H1 (cell line): ENCODE results near the gene CTDP1. TPM values are rescaled to one million over a fixed set of nuclear protein-coding genes. Genes with fewer than 3 reads are reported as not detected.

Source experiments
- CTCF ChIA-PET: fragments of 300-600 bp; sonication (Branson Sonifier 250); formaldehyde crosslinking; loops from one replicate; lab custom pipeline; 2021; ENCODE audit not compliant: partially characterized antibody; lab: Charles Lee
- POLR2A ChIA-PET: fragments of 300-600 bp; sonication (Branson Sonifier 250); formaldehyde crosslinking; loops from one replicate; lab custom pipeline; 2021; ENCODE audit warnings: inconsistent platforms; ENCODE audit not compliant: partially characterized antibody; lab: Charles Lee
- DNase-seq, 2 experiments: peaks; one replicate each; pipeline versions ENCODE4 v3.0.0 to v3.0.0-alpha.2; 2010 to 2022; ENCODE audit warnings: low spot score in 2 of 2, low read depth in 1 of 2, mixed read lengths in 1 of 2
- FAIRE-seq: peaks from 2 replicates; lab custom pipeline; 2011; peaks lifted over from hg19 to GRCh38; lab: Jason Lieb, UNC
- H2AFZ ChIP-seq: 2 replicates; pipeline ENCODE4 v1.8.1; 2012; ENCODE audit warnings: low read length, inconsistent platforms
- H2AK5ac ChIP-seq: 2 replicates; pipeline ENCODE4 v1.6.1; 2013; ENCODE audit warnings: low read depth, low read length
- H2BK120ac ChIP-seq: replicated peaks from 2 replicates; pipeline ENCODE3; 2013; ENCODE audit warnings: low read depth, low read length, inconsistent platforms
- H2BK12ac ChIP-seq: 2 replicates; pipeline ENCODE4 v1.6.1; 2013; ENCODE audit warnings: low read depth, low read length
- H2BK15ac ChIP-seq: 2 replicates; pipeline ENCODE4 v1.6.1; 2013; ENCODE audit warnings: low read length
- H2BK20ac ChIP-seq: 2 replicates; pipeline ENCODE4 v1.6.1; 2013; ENCODE audit warnings: low read length
- H2BK5ac ChIP-seq: 2 replicates; pipeline ENCODE4 v1.6.1; 2013; ENCODE audit warnings: low read depth, low read length
- H3K14ac ChIP-seq: 2 replicates; pipeline ENCODE4 v1.6.1; 2013; ENCODE audit warnings: inconsistent platforms; ENCODE audit not compliant: insufficient read length
- H3K18ac ChIP-seq: 2 replicates; pipeline ENCODE4 v1.6.1; 2013; ENCODE audit warnings: low read length; ENCODE audit errors: extremely low read depth
- H3K23ac ChIP-seq: 2 replicates; pipeline ENCODE4 v1.6.1; 2013; ENCODE audit warnings: inconsistent platforms; ENCODE audit not compliant: insufficient read length
- H3K23me2 ChIP-seq: 2 replicates; pipeline ENCODE4 v1.6.1; 2013; ENCODE audit warnings: low read depth, low read length
- H3K27ac ChIP-seq: 2 replicates; pipeline ENCODE4 v1.6.1; 2011; ENCODE audit warnings: low read depth, low read length, inconsistent platforms
- H3K27me3 ChIP-seq, 4 experiments: replicated peaks in 1 of 4; 1 replicate in 1 of 4; 2 replicates in 3 of 4; pipeline versions ENCODE4 v1.6.1 to v1.8.1; 2011 to 2013; ENCODE audit warnings: low read length in 3 of 4, mild to moderate bottlenecking in 3 of 4, inconsistent platforms in 2 of 4, mixed read lengths in 2 of 4, moderate library complexity in 1 of 4; ENCODE audit not compliant: control insufficient read depth in 3 of 4, insufficient read depth in 3 of 4; ENCODE audit errors: extremely low read depth in 1 of 4
- H3K36me3 ChIP-seq, 4 experiments: 2 replicates each; pipeline versions ENCODE4 v1.6.1 to v1.8.1; 2011 to 2013; ENCODE audit warnings: mild to moderate bottlenecking in 4 of 4, low read length in 3 of 4, moderate library complexity in 2 of 4, control low read depth in 1 of 4, inconsistent platforms in 1 of 4; ENCODE audit not compliant: insufficient read depth in 4 of 4, control insufficient read depth in 2 of 4
- H3K4ac ChIP-seq: replicated peaks from 2 replicates; pipeline ENCODE3; 2013; ENCODE audit warnings: low read length, low read depth, mixed read lengths, inconsistent platforms; ENCODE audit not compliant: insufficient read length
- H3K4me1 ChIP-seq, 4 experiments: replicated peaks in 1 of 4; 1 replicate in 1 of 4; 2 replicates in 3 of 4; pipeline versions ENCODE4 v1.6.1 to v1.8.1; 2011 to 2013; ENCODE audit warnings: low read length in 3 of 4, inconsistent platforms in 2 of 4, mixed read lengths in 1 of 4; ENCODE audit not compliant: insufficient read depth in 4 of 4, control insufficient read depth in 3 of 4
- H3K4me2 ChIP-seq, 2 experiments: 2 replicates each; pipeline versions ENCODE4 v1.6.1 to v1.8.1; 2011 to 2013; ENCODE audit warnings: low read depth in 2 of 2, low read length in 2 of 2, control low read depth in 1 of 2, inconsistent platforms in 1 of 2, mild to moderate bottlenecking in 1 of 2; ENCODE audit not compliant: insufficient read depth in 1 of 2
- H3K4me3 ChIP-seq, 4 experiments: fragments of 200-600, 300-600 bp in 1 of 4; sonication (generic), shearing (Covaris generic), sonication (Bioruptor Twin) in 1 of 4; 2 replicates each; pipeline versions ENCODE4 v1.5.1 to v1.8.1; 2011 to 2016; ENCODE audit warnings: low read length in 4 of 4, low read depth in 3 of 4, control low read depth in 2 of 4, inconsistent platforms in 2 of 4, mild to moderate bottlenecking in 2 of 4, mixed read lengths in 1 of 4, moderate library complexity in 1 of 4; ENCODE audit not compliant: insufficient read depth in 2 of 4; ENCODE audit errors: extremely low read depth in 1 of 4
- H3K56ac ChIP-seq: replicated peaks from 2 replicates; pipeline ENCODE3; 2013; ENCODE audit warnings: low read depth, mild to moderate bottlenecking, mixed read lengths, low read length, inconsistent platforms; ENCODE audit not compliant: insufficient read length
- H3K79me1 ChIP-seq: 2 replicates; pipeline ENCODE4 v1.6.1; 2013; ENCODE audit warnings: low read depth, low read length, control low read depth
- H3K79me2 ChIP-seq, 2 experiments: 2 replicates each; pipeline versions ENCODE4 v1.6.1 to v1.8.1; 2012 to 2013; ENCODE audit warnings: low read length in 2 of 2, mild to moderate bottlenecking in 2 of 2, inconsistent platforms in 1 of 2; ENCODE audit not compliant: insufficient read depth in 2 of 2, control insufficient read depth in 1 of 2
- H3K9ac ChIP-seq, 4 experiments: replicated peaks in 1 of 4; 1 replicate in 1 of 4; 2 replicates in 3 of 4; pipeline versions ENCODE4 v1.6.1 to v1.8.1; 2011 to 2013; ENCODE audit warnings: low read depth in 3 of 4, low read length in 3 of 4, control low read depth in 2 of 4, mild to moderate bottlenecking in 2 of 4, moderate library complexity in 2 of 4, inconsistent platforms in 1 of 4; ENCODE audit errors: extremely low read depth in 1 of 4
- H3K9me3 ChIP-seq, 2 experiments: 2 replicates each; pipeline versions ENCODE4 v1.6.1 to v1.8.1; 2012 to 2013; ENCODE audit warnings: mild to moderate bottlenecking in 2 of 2, moderate library complexity in 2 of 2, control low read depth in 1 of 2, inconsistent platforms in 1 of 2, low read depth in 1 of 2, low read length in 1 of 2, mixed read lengths in 1 of 2; ENCODE audit not compliant: insufficient read depth in 2 of 2
- H4K20me1 ChIP-seq, 2 experiments: replicated peaks in 1 of 2; 2 replicates each; pipeline versions ENCODE3 to v1.8.1; 2011 to 2013; ENCODE audit warnings: inconsistent platforms in 2 of 2, low read length in 2 of 2, mild to moderate bottlenecking in 1 of 2; ENCODE audit not compliant: insufficient read depth in 2 of 2, control insufficient read depth in 1 of 2
- H4K5ac ChIP-seq: 2 replicates; pipeline ENCODE4 v1.6.1; 2013; ENCODE audit warnings: low read length, low read depth, mixed read lengths, inconsistent platforms; ENCODE audit not compliant: insufficient read length
- H4K8ac ChIP-seq: 2 replicates; pipeline ENCODE4 v1.8.0; 2013; ENCODE audit warnings: mild to moderate bottlenecking, moderate library complexity, low read length, inconsistent platforms; ENCODE audit not compliant: insufficient read depth; ENCODE audit errors: extremely low read depth
- H4K91ac ChIP-seq: replicated peaks from 2 replicates; pipeline ENCODE3; 2013; ENCODE audit warnings: low read length, mixed read lengths, inconsistent platforms; ENCODE audit not compliant: insufficient read length
- ASH2L ChIP-seq: fragments of 200-600, 300-600 bp; sonication (generic); IDR thresholded peaks from one replicate; pipeline ENCODE4 v1.7.1; 2017; ENCODE audit warnings: low read length
- ATF3 ChIP-seq: IDR thresholded peaks from 2 replicates; pipeline ENCODE4 v1.6.1; 2011; ENCODE audit warnings: low read depth, mild to moderate bottlenecking, low read length; ENCODE audit not compliant: insufficient read depth
- CREB1 ChIP-seq: IDR thresholded peaks from 2 replicates; pipeline ENCODE4 v1.6.1; 2012; ENCODE audit warnings: inconsistent platforms
- JUN ChIP-seq: IDR thresholded peaks from 2 replicates; pipeline ENCODE4 v1.6.1; 2011; ENCODE audit warnings: low read depth, mild to moderate bottlenecking, improper control_type of control experiment, low read length
- JUND ChIP-seq: IDR thresholded peaks from 2 replicates; pipeline ENCODE4 v1.6.1; 2011; ENCODE audit warnings: mild to moderate bottlenecking, improper control_type of control experiment, low read length
- POLR2A ChIP-seq, 2 experiments: IDR thresholded peaks; 1 replicate in 1 of 2; 2 replicates in 1 of 2; pipeline ENCODE4 v1.6.1; 2011; ENCODE audit warnings: low read depth in 2 of 2, low read length in 2 of 2, mild to moderate bottlenecking in 2 of 2; ENCODE audit errors: control extremely low read depth in 1 of 2
- POLR2AphosphoS5 ChIP-seq: IDR thresholded peaks from 2 replicates; pipeline ENCODE4 v1.6.1; 2011; ENCODE audit warnings: low read depth, low read length
- RNF2 ChIP-seq: fragments of 200-900, 300-1000 bp; sonication (generic); IDR thresholded peaks from 2 replicates; pipeline ENCODE4 v1.7.1; 2016; ENCODE audit warnings: borderline replicate concordance, low read depth, mild to moderate bottlenecking, antibody characterized with exemption, low read length; ENCODE audit not compliant: poor library complexity, severe bottlenecking; ENCODE audit errors: missing control alignments
- SP1 ChIP-seq: IDR thresholded peaks from 2 replicates; pipeline ENCODE4 v1.6.1; 2011; ENCODE audit warnings: low read depth, low read length
- SRF ChIP-seq: IDR thresholded peaks from 2 replicates; pipeline ENCODE4 v1.6.1; 2011; ENCODE audit warnings: mild to moderate bottlenecking, low read depth, low read length, moderate library complexity
- WGBS, 2 experiments: shearing (Covaris generic) in 1 of 2; methylation state at CpG; one replicate each; pipeline versions ENCODE4 v1.1.6 to v1.1.7; 2013 to 2015; ENCODE audit warnings: low lambda C conversion rate in 2 of 2, mixed read lengths in 2 of 2, inconsistent platforms in 1 of 2, low coverage in 1 of 2, missing lambda C conversion rate in 1 of 2; ENCODE audit not compliant: insufficient replicate concordance in 2 of 2, insufficient coverage in 1 of 2, insufficient read length in 1 of 2; ENCODE audit errors: extremely low coverage in 1 of 2, missing lambda C conversion rate in 1 of 2; 5-methylcytosine and 5-hydroxymethylcytosine counted together
- polyA plus RNA-seq, 7 experiments: library from polyadenylated mRNA; depleted of rRNA in 3 of 7; stranded (reverse) in 5 of 7; unstranded in 2 of 7; fragments of >200 nt in 5 of 7; fragments of 200-250 nt in 2 of 7; gene quantifications; 1 replicate in 5 of 7; 2 replicates in 1 of 7; 4 replicates in 1 of 7; pipeline versions ENCODE4 v1.2.1 to v1.2.3, GENCODE V29; 2011 to 2013; ENCODE audit warnings: missing spikeins in 2 of 7, mixed read lengths in 2 of 7
- total RNA-seq: library from RNA; stranded (reverse); fragmentation: NEBNext Ultra II Directional; extraction: Animal tissue kit (Norgen Biotek cat#: 25700); gene quantifications from 2 replicates; pipeline ENCODE4 v1.2.1, GENCODE V29; 2021

The CTDP1 gene
- total and polyA plus RNA-seq, 2 of the 8 experiments (the other 6 are each of a cell fraction or from before 2014, with no cell fraction given), result 16.6 to 37.0 TPM

GRCh38 chr18:79662034-79662433 lies 17.6 kb upstream of the CTDP1 start:
- no peaks in the 10 kb centered on the region for H4K20me1 ChIP-seq
- ChIA-PET CTCF (interaction anchor here (1.3 kb wide), 1 partner anchor 17 kb away, joined by 3 read pairs; no protein-coding TSS in a partner anchor), POLR2A (no interaction called here)
- no peak overlapping the region for H3K9ac ChIP-seq
- WGBS, 2 experiments, result 78% methylated on average over 4 of the region's 4 CpGs; no CpG with 5 or more reads in 1 of the 2 experiments
- no peaks in the 10 kb centered on the region for H3K79me1 ChIP-seq
- no peaks in the 10 kb centered on the region for H3K79me2 ChIP-seq
- peaks cover 2% of the 10 kb centered on the region; the same call in 1 of the 2 replicates for H3K23me2 ChIP-seq
- H3K27ac ChIP-seq, result no peak overlapping the region
- H3K27me3 ChIP-seq, result peaks cover 0 to 4% (median 0%) of the 10 kb centered on the region in 4 experiments; a peak in 1 of 7 replicates
- no peak overlapping the region for H3K23ac ChIP-seq
- no peak overlapping the region for H2BK12ac ChIP-seq
- no peak overlapping the region for H2BK20ac ChIP-seq
- H2AK5ac ChIP-seq, result no peak overlapping the region
- H2BK5ac ChIP-seq, result no peak overlapping the region
- no peak overlapping the region for H4K91ac ChIP-seq
- H4K5ac ChIP-seq, result no peak overlapping the region
- no peak overlapping the region for H3K4me3 ChIP-seq
- H3K18ac ChIP-seq, result no peak overlapping the region
- FAIRE-seq (no peak), DNase-seq (no peak)
- no peaks in the 10 kb centered on the region for H3K36me3 ChIP-seq
- no peak overlapping the region for H3K14ac ChIP-seq
- 0 out of 4 replicates have a peak overlapping the region, but pooled peaks of 1 of the 2 experiments have one; percentile 35 for H3K4me2 ChIP-seq
- no peak overlapping the region for H2BK15ac ChIP-seq
- no peak overlapping the region for H4K8ac ChIP-seq
- H3K9me3 ChIP-seq, result no peaks in the 10 kb centered on the region
- no peak overlapping the region for H2AFZ ChIP-seq
- H3K56ac ChIP-seq, result no peak overlapping the region
- H2BK120ac ChIP-seq, result no peak overlapping the region
- peaks cover 0 to 19% (median 7%) of the 10 kb centered on the region in 4 experiments; a peak in 4 of 7 replicates for H3K4me1 ChIP-seq
- H3K4ac ChIP-seq, result no peak overlapping the region
- TF ChIP-seq JUN, result no peak
- no peak for TF ChIP-seq ASH2L
- TF ChIP-seq RNF2, result no peak
- no peak for TF ChIP-seq SP1
- no peak for TF ChIP-seq SRF
- TF ChIP-seq POLR2A (IDR thresholded peaks at IDR 0.05; ENCODE audit: control extremely low read depth in 1 of 2, low read depth in 2 of 2, low read length in 2 of 2), result no peak
- TF ChIP-seq POLR2AphosphoS5, result no peak
- no peak for TF ChIP-seq JUND
- TF ChIP-seq CREB1, result no peak
- no peak for TF ChIP-seq ATF3
